ENCODE results near the gene LRRC17.

The LRRC17 gene

DNA sequence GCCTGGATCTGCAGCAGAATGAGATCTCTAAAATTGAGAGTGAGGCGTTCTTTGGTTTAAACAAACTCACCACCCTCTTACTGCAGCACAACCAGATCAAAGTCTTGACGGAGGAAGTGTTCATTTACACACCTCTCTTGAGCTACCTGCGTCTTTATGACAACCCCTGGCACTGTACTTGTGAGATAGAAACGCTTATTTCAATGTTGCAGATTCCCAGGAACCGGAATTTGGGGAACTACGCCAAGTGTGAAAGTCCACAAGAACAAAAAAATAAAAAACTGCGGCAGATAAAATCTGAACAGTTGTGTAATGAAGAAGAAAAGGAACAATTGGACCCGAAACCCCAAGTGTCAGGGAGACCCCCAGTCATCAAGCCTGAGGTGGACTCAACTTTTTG, 21.4 kb downstream of the LRRC17 start:
- DNase-seq (ENCODE audit: low read depth, low spot score) = no peak
- ChIA-PET CTCF (no interaction called here), POLR2A (no interaction called here)
- no peak overlapping the region for H3K4me3 ChIP-seq (ENCODE audit: low read depth, low read length)
- TF ChIP-seq, protein P1, sequence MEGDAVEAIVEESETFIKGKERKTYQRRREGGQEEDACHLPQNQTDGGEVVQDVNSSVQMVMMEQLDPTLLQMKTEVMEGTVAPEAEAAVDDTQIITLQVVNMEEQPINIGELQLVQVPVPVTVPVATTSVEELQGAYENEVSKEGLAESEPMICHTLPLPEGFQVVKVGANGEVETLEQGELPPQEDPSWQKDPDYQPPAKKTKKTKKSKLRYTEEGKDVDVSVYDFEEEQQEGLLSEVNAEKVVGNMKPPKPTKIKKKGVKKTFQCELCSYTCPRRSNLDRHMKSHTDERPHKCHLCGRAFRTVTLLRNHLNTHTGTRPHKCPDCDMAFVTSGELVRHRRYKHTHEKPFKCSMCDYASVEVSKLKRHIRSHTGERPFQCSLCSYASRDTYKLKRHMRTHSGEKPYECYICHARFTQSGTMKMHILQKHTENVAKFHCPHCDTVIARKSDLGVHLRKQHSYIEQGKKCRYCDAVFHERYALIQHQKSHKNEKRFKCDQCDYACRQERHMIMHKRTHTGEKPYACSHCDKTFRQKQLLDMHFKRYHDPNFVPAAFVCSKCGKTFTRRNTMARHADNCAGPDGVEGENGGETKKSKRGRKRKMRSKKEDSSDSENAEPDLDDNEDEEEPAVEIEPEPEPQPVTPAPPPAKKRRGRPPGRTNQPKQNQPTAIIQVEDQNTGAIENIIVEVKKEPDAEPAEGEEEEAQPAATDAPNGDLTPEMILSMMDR (IDR thresholded peaks at IDR 0.05; ENCODE audit: insufficient read depth, low read length, missing control alignments) = no peak

GRCh38 chr7:102934701-102935100, 21.9 kb downstream of the LRRC17 start:
- CTCF ChIA-PET = no interaction called here
- POLR2A ChIA-PET = no interaction called here
- TF ChIP-seq, protein P1 (IDR thresholded peaks at IDR 0.05; ENCODE audit: insufficient read depth, low read length, missing control alignments) = no peak
- H3K4me3 ChIP-seq (ENCODE audit: low read depth, low read length) = no peak overlapping the region
- no peak for DNase-seq (ENCODE audit: low read depth, low spot score)

DNA sequence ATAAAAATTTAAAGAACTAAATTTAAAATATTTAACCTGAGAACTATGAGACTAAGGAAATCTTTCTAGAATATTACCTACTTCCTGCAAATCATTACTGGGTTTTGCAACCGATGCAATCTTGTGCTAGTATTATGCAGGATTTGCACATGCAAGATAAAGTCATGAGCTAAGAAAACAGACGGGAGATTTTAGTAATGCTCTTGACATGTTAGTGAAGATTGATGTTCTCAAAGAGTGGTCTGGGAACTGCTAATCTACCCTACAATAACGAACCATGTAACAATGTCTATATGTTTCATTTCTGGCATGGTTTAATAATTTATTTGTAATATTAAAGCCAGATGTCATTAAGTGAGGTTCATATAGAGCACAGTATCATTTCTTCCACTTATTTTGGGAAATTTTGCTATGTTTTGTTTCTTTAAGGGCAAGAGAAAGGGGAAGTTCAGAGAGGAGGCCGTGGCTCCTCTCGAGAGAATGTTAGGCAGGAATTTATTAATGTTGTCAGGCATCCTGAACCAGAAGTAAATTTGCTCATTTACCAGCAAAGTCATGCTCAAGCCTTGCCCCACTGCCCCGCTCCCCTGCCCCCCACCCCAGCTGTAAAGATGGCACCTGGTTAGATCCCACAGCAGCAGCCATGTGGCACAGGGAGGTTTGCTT, 22.8 kb downstream of the LRRC17 start:
- TF ChIP-seq, protein P1 (IDR thresholded peaks at IDR 0.05; ENCODE audit: insufficient read depth, low read length, missing control alignments) = no peak
- no peak overlapping the region for H3K4me3 ChIP-seq (ENCODE audit: low read depth, low read length)
- no peak for DNase-seq (ENCODE audit: low read depth, low spot score)
- ChIA-PET POLR2A (no interaction called here), CTCF (interaction anchor here (0.9 kb wide), 1 partner anchor 20 kb away, joined by 3 read pairs; no protein-coding TSS in a partner anchor)

GRCh38 chr7:102938679-102939078, 25.9 kb downstream of the LRRC17 start:
- ChIA-PET CTCF (interaction anchor here (1.0 to 1.1 kb wide), 2 partner anchors 9 to 123 kb away, joined by 3 read pairs; no protein-coding TSS in a partner anchor), POLR2A (no interaction called here)
- TF ChIP-seq, protein P1 (IDR thresholded peaks at IDR 0.05; ENCODE audit: insufficient read depth, low read length, missing control alignments) = no peak
- no peak for DNase-seq (ENCODE audit: low read depth, low spot score)
- no peak overlapping the region for H3K4me3 ChIP-seq (ENCODE audit: low read depth, low read length)

GRCh38 chr7:102942181-102942866, 29.5 kb downstream of the LRRC17 start:
- TF ChIP-seq, protein P1 (IDR thresholded peaks at IDR 0.05; ENCODE audit: insufficient read depth, low read length, missing control alignments) = no peak
- no peak overlapping the region for H3K4me3 ChIP-seq (ENCODE audit: low read depth, low read length)
- ChIA-PET POLR2A (no interaction called here), CTCF (no interaction called here)
- no peak for DNase-seq (ENCODE audit: low read depth, low spot score)

GRCh38 chr7:102942868-102943267, 30.1 kb downstream of the LRRC17 start:
- DNase-seq (ENCODE audit: low read depth, low spot score) = no peak
- TF ChIP-seq, protein P1 (IDR thresholded peaks at IDR 0.05; ENCODE audit: insufficient read depth, low read length, missing control alignments) = no peak
- ChIA-PET CTCF (interaction anchor here (0.8 to 2.1 kb wide), 2 partner anchors 17 to 119 kb away, joined by 3 to 5 read pairs; no protein-coding TSS in a partner anchor), POLR2A (no interaction called here)
- H3K4me3 ChIP-seq (ENCODE audit: low read depth, low read length) = no peak overlapping the region
